Smooth muscle cell (in vitro differentiated cells): ENCODE measurements around the gene RBP4. TPM values are rescaled to one million over a fixed set of nuclear protein-coding genes. Genes with fewer than 3 reads are reported as not detected.

ENCODE experiments used
- DNase-seq: peaks from one replicate; lab custom pipeline; 2025; ENCODE audit not compliant: unreplicated experiment; lab: John Stamatoyannopoulos, UW
- H2AFZ ChIP-seq: fragments of 200-600 bp; sonication (generic); 2 replicates; pipeline ENCODE4 v1.6.0; 2016; ENCODE audit warnings: antibody characterized with exemption, low read depth, mild to moderate bottlenecking
- H3F3A ChIP-seq: fragments of 200-600 bp; sonication (generic); 2 replicates; pipeline ENCODE4 v1.6.0; 2017; ENCODE audit warnings: antibody characterized with exemption, low read depth
- H3K27ac ChIP-seq: fragments of 200-600 bp; sonication (generic); 2 replicates; pipeline ENCODE4 v1.5.1; 2016; ENCODE audit warnings: low read depth, mild to moderate bottlenecking
- H3K27me3 ChIP-seq: fragments of 200-600 bp; sonication (generic); 2 replicates; pipeline ENCODE4 v1.6.1; 2016; ENCODE audit warnings: low read depth, mild to moderate bottlenecking
- H3K36me3 ChIP-seq: fragments of 200-600 bp; sonication (generic); 2 replicates; pipeline ENCODE4 v1.5.1; 2016; ENCODE audit warnings: low read depth
- H3K4me1 ChIP-seq: fragments of 200-600 bp; sonication (generic); 2 replicates; pipeline ENCODE4 v1.5.1; 2016; ENCODE audit warnings: low read depth
- H3K4me2 ChIP-seq: fragments of 200-600 bp; sonication (generic); 2 replicates; pipeline ENCODE4 v1.6.0; 2016; ENCODE audit warnings: mild to moderate bottlenecking
- H3K4me3 ChIP-seq: fragments of 200-600 bp; sonication (generic); 2 replicates; pipeline ENCODE4 v1.5.1; 2016; ENCODE audit warnings: mild to moderate bottlenecking
- H3K79me2 ChIP-seq: fragments of 200-600 bp; sonication (generic); 2 replicates; pipeline ENCODE4 v1.6.0; 2016; ENCODE audit warnings: low read depth, mild to moderate bottlenecking
- H3K9ac ChIP-seq: fragments of 200-600 bp; sonication (generic); 2 replicates; pipeline ENCODE4 v1.6.0; 2016; ENCODE audit warnings: low read depth
- H3K9me3 ChIP-seq: fragments of 200-600 bp; sonication (generic); replicated peaks from 2 replicates; pipeline ENCODE4 v1.5.1; 2016; ENCODE audit warnings: low read depth
- H4K20me1 ChIP-seq: fragments of 200-600 bp; sonication (generic); 2 replicates; pipeline ENCODE4 v1.6.0; 2016; ENCODE audit warnings: low read depth
- WGBS: methylation state at CpG from one replicate; pipeline ENCODE4 v1.1.7; 2016; ENCODE audit warnings: low lambda C conversion rate; 5-methylcytosine and 5-hydroxymethylcytosine counted together
- polyA plus RNA-seq: library from polyadenylated mRNA; unstranded; fragments of >200 nt; fragmentation: Nextera tagmentation; extraction: Ambion mirVana; gene quantifications from 2 replicates; pipeline ENCODE4 v1.2.1, GENCODE V29; 2016
- total RNA-seq: library from RNA; depleted of rRNA; stranded (reverse); fragments of >200 nt; gene quantifications from 2 replicates; pipeline ENCODE4 v1.2.3, GENCODE V29; 2014
- TF ChIP-seq, protein P1 (sequence below): fragments of 200-600 bp; sonication (generic); IDR thresholded peaks from 2 replicates; pipeline ENCODE4 v1.5.1; 2017; ENCODE audit warnings: borderline replicate concordance, mild to moderate bottlenecking, antibody characterized with exemption; ENCODE audit not compliant: insufficient read depth, poor library complexity, severe bottlenecking

Gene RBP4
- total and polyA plus RNA-seq, 2 experiments from 2014 or later = 1.1 to 1.2 TPM

DNA sequence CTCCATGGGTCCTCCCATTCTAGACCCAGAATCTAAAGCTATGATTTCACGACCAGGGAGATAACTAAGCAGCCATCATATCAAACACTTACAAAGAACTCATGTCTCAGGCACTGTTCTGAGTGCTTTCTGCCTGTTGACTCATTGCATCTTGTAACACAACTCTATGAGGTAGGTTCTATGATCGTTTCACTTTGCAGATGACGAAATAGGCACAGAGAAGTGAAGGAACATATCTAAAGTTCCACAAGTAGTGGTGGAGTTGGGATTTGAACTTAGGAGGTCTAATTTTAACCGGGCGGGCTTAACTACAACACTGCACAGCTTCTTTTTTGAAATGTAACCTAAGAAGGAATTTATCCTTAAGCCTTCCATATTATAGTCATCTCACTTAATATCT lies 2.9 kb downstream of the RBP4 start:
- no peak for DNase-seq
- no peak overlapping the region for H3K4me3 ChIP-seq
- no peaks in the 10 kb centered on the region for H3K36me3 ChIP-seq
- no peak overlapping the region for H3K4me2 ChIP-seq
- no peak overlapping the region for H3K9ac ChIP-seq
- peaks cover 14% of the 10 kb centered on the region for H3K4me1 ChIP-seq
- H3K27me3 ChIP-seq = peaks cover 43% of the 10 kb centered on the region
- TF ChIP-seq, protein P1, sequence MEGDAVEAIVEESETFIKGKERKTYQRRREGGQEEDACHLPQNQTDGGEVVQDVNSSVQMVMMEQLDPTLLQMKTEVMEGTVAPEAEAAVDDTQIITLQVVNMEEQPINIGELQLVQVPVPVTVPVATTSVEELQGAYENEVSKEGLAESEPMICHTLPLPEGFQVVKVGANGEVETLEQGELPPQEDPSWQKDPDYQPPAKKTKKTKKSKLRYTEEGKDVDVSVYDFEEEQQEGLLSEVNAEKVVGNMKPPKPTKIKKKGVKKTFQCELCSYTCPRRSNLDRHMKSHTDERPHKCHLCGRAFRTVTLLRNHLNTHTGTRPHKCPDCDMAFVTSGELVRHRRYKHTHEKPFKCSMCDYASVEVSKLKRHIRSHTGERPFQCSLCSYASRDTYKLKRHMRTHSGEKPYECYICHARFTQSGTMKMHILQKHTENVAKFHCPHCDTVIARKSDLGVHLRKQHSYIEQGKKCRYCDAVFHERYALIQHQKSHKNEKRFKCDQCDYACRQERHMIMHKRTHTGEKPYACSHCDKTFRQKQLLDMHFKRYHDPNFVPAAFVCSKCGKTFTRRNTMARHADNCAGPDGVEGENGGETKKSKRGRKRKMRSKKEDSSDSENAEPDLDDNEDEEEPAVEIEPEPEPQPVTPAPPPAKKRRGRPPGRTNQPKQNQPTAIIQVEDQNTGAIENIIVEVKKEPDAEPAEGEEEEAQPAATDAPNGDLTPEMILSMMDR = no peak
- H2AFZ ChIP-seq = no peak overlapping the region
- 88% methylated on average over 5 of the region's 5 CpGs for WGBS
- no peak overlapping the region for H3K27ac ChIP-seq
- no peaks in the 10 kb centered on the region for H3K79me2 ChIP-seq
- no peaks in the 10 kb centered on the region for H3K9me3 ChIP-seq
- H4K20me1 ChIP-seq = no peaks in the 10 kb centered on the region
- H3F3A ChIP-seq = no peaks in the 10 kb centered on the region

DNA sequence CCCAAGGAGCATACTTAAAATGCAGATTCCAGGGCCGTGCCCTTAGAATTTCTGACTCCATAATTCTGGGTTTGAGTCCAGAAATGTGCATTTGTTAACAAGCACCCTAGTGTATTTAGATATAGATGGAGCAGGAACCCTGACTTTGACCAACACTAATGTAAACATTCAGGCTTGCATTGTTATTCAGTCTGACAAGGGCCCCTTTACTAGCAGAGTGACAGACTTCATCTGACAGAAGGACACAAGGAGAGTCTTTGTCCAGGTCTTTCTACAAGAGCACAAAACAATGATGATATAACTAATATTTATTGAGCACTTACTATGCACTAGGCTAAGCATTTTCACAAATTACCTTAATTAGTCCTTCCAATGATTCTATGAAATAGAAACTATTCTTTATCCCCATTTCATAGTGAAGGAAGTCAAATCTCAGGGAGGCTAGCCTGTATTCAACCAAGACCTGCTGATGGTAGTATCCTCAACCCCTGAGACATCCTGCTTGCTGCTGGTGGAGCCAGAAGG lies 3.9 kb downstream of the RBP4 start:
- no peak overlapping the region for H3K4me2 ChIP-seq
- H3K4me1 ChIP-seq = peaks cover 13% of the 10 kb centered on the region
- no peaks in the 10 kb centered on the region for H3K9me3 ChIP-seq
- H3K27me3 ChIP-seq = peaks cover 33% of the 10 kb centered on the region
- 96% methylated on average over 1 of the region's 1 CpG for WGBS
- H3K79me2 ChIP-seq = no peaks in the 10 kb centered on the region
- no peak for DNase-seq
- no peak overlapping the region for H3K9ac ChIP-seq
- no peaks in the 10 kb centered on the region for H3F3A ChIP-seq
- H3K27ac ChIP-seq = no peak overlapping the region
- TF ChIP-seq, protein P1 = no peak
- H3K36me3 ChIP-seq = no peaks in the 10 kb centered on the region
- no peak overlapping the region for H2AFZ ChIP-seq
- no peaks in the 10 kb centered on the region for H4K20me1 ChIP-seq
- no peak overlapping the region for H3K4me3 ChIP-seq

DNA sequence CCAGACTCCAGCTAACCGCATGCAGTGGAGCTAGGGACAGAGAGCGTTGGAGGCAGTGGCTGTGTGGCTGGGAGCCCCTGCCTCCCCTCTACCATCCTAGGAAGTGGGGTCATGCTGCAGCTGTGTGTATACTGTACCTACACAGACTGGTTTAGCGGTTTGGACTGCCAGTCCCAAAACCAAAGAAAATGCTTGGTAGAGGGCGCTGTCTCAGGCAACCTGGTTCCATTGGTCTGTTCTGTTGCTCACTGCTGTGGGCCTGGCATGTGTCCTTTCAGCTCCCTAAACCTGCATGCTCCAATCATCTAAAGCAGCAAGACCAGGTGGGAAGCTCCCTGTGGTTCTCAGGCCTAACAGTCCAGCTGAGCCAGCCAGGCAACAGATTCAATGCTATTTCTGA lies 4.5 kb downstream of the RBP4 start:
- no peak overlapping the region for H3K4me3 ChIP-seq
- H3K36me3 ChIP-seq = no peaks in the 10 kb centered on the region
- H3K27ac ChIP-seq = peak overlapping the region; percentile 35
- H3K4me1 ChIP-seq = peaks cover 7% of the 10 kb centered on the region
- peaks cover 27% of the 10 kb centered on the region for H3K27me3 ChIP-seq
- H3K4me2 ChIP-seq = no peak overlapping the region
- H4K20me1 ChIP-seq = no peaks in the 10 kb centered on the region
- no peaks in the 10 kb centered on the region for H3K9me3 ChIP-seq
- WGBS = 75% methylated on average over 4 of the region's 4 CpGs
- no peaks in the 10 kb centered on the region for H3F3A ChIP-seq
- TF ChIP-seq, protein P1 = peak; percentile 12
- H3K79me2 ChIP-seq = no peaks in the 10 kb centered on the region
- no peak overlapping the region for H2AFZ ChIP-seq
- no peak overlapping the region for H3K9ac ChIP-seq
- DNase-seq = no peak
